ENCODE results near the gene LZTS2.

The LZTS2 gene

DNA sequence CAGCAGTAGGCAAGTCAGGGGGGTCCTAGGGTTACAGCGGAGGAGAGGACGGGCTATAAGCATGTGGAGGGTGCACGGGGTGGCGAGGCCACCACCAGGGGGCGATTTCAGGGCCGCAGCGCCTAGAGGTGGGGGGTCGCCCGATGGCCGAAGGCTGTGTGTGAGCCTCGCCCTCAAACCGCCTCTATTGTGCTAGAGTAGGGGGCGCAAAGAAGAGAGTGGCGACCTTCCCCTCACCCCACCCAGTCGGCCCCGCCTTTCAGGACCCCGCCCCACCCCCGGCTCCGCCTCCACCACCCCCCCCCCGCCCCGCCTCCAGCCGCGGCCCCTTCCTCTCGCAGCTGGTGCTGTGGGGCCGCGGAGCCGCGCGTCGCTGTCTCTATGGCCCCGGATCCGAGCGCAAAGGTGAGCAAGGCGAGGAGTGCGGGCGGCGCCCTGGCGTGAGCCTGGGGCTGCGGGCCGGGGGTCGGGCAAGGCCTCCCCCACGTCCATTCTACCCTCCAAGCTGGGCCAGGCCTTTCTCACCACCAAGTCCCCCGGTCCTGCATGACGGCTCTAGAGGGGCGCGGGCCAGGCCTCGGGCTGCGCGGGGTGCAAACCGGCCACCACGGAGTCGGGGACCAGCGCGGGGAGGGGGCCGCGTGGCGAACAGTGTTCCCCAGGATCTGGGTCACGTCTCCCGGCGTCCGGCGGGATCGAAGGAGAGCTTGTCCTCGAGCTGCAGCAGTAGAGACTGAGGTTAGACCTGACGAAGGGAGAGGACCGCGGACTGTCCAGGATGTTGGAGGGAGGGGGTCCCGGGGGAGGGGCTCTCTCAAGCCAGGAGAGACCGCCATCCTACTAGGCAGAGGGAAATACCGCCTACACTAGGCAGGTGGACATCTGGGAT lies 30.2 kb upstream of the LZTS2 start, which contains the start of gene SEMA4G (continued):
- TF ChIP-seq, protein P1, sequence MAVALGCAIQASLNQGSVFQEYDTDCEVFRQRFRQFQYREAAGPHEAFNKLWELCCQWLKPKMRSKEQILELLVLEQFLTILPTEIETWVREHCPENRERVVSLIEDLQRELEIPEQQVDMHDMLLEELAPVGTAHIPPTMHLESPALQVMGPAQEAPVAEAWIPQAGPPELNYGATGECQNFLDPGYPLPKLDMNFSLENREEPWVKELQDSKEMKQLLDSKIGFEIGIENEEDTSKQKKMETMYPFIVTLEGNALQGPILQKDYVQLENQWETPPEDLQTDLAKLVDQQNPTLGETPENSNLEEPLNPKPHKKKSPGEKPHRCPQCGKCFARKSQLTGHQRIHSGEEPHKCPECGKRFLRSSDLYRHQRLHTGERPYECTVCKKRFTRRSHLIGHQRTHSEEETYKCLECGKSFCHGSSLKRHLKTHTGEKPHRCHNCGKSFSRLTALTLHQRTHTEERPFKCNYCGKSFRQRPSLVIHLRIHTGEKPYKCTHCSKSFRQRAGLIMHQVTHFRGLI (tag by site-specific recombination; IDR thresholded peaks at IDR 0.05): no peak
- no peak for TF ChIP-seq REPIN1 (tag by site-specific recombination; IDR thresholded peaks at IDR 0.05; ENCODE audit: low read depth)
- no peak for TF ChIP-seq ZNF354C (tag by site-specific recombination; IDR thresholded peaks at IDR 0.05; ENCODE audit: borderline replicate concordance, low read depth)
- TF ChIP-seq PRDM1 (tag by site-specific recombination; IDR thresholded peaks at IDR 0.05): no peak
- TF ChIP-seq GLIS1 (tag by site-specific recombination; IDR thresholded peaks at IDR 0.05): peak; percentile 56
- no peak for TF ChIP-seq HOXD13 (CRISPR knock-in tag; IDR thresholded peaks at IDR 0.05; ENCODE audit: borderline replicate concordance)
- peak; percentile 11; the same call in 1 of the 2 replicates for TF ChIP-seq ZNF423 (tag by site-specific recombination; IDR thresholded peaks at IDR 0.05)
- TF ChIP-seq, protein P2, sequence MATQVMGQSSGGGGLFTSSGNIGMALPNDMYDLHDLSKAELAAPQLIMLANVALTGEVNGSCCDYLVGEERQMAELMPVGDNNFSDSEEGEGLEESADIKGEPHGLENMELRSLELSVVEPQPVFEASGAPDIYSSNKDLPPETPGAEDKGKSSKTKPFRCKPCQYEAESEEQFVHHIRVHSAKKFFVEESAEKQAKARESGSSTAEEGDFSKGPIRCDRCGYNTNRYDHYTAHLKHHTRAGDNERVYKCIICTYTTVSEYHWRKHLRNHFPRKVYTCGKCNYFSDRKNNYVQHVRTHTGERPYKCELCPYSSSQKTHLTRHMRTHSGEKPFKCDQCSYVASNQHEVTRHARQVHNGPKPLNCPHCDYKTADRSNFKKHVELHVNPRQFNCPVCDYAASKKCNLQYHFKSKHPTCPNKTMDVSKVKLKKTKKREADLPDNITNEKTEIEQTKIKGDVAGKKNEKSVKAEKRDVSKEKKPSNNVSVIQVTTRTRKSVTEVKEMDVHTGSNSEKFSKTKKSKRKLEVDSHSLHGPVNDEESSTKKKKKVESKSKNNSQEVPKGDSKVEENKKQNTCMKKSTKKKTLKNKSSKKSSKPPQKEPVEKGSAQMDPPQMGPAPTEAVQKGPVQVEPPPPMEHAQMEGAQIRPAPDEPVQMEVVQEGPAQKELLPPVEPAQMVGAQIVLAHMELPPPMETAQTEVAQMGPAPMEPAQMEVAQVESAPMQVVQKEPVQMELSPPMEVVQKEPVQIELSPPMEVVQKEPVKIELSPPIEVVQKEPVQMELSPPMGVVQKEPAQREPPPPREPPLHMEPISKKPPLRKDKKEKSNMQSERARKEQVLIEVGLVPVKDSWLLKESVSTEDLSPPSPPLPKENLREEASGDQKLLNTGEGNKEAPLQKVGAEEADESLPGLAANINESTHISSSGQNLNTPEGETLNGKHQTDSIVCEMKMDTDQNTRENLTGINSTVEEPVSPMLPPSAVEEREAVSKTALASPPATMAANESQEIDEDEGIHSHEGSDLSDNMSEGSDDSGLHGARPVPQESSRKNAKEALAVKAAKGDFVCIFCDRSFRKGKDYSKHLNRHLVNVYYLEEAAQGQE (tag by site-specific recombination; IDR thresholded peaks at IDR 0.05): no peak
- TF ChIP-seq ZNF585B (tag by site-specific recombination; IDR thresholded peaks at IDR 0.05): no peak
- TF ChIP-seq KLF9 (tag by site-specific recombination; IDR thresholded peaks at IDR 0.05; ENCODE audit: low read depth): peak; percentile 35; the same call in 1 of the 2 replicates
- 0 out of 2 replicates have a peak, but pooled peaks have one; percentile 35 for TF ChIP-seq ZIC2 (tag by site-specific recombination; IDR thresholded peaks at IDR 0.05)
- TF ChIP-seq ZNF2 (tag by site-specific recombination; IDR thresholded peaks at IDR 0.05): peak; percentile 37; the same call in 1 of the 2 replicates
- TF ChIP-seq, protein P3, sequence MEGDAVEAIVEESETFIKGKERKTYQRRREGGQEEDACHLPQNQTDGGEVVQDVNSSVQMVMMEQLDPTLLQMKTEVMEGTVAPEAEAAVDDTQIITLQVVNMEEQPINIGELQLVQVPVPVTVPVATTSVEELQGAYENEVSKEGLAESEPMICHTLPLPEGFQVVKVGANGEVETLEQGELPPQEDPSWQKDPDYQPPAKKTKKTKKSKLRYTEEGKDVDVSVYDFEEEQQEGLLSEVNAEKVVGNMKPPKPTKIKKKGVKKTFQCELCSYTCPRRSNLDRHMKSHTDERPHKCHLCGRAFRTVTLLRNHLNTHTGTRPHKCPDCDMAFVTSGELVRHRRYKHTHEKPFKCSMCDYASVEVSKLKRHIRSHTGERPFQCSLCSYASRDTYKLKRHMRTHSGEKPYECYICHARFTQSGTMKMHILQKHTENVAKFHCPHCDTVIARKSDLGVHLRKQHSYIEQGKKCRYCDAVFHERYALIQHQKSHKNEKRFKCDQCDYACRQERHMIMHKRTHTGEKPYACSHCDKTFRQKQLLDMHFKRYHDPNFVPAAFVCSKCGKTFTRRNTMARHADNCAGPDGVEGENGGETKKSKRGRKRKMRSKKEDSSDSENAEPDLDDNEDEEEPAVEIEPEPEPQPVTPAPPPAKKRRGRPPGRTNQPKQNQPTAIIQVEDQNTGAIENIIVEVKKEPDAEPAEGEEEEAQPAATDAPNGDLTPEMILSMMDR (tag by site-specific recombination; IDR thresholded peaks at IDR 0.05): peak; percentile 84
- TF ChIP-seq, protein P4, sequence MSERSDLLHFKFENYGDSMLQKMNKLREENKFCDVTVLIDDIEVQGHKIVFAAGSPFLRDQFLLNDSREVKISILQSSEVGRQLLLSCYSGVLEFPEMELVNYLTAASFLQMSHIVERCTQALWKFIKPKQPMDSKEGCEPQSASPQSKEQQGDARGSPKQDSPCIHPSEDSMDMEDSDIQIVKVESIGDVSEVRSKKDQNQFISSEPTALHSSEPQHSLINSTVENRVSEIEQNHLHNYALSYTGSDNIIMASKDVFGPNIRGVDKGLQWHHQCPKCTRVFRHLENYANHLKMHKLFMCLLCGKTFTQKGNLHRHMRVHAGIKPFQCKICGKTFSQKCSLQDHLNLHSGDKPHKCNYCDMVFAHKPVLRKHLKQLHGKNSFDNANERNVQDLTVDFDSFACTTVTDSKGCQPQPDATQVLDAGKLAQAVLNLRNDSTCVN (tag by site-specific recombination; optimal IDR thresholded peaks at IDR 0.05): peak; percentile 48
- TF ChIP-seq ZNF335 (tag by site-specific recombination; conservative IDR thresholded peaks at IDR 0.05): peak; percentile 40
- TF ChIP-seq GLIS2 (tag by site-specific recombination; IDR thresholded peaks at IDR 0.05): peak; percentile 84
